Activated CD4-positive, alpha-beta T cell treated with anti-CD3 and anti-CD28 coated beads for 24 hours (primary cell): ENCODE measurements around the gene AZGP1.
"Not testable (repeated sequence)": the region's sequence is repeated elsewhere in the genome, so short reads cannot be mapped to it uniquely, and the experiment has no call there.

Source experiments
- DNase-seq, 2 donors: peaks; one replicate each; pipeline ENCODE4 v3.0.0-alpha.2; 2020; ENCODE audit warnings: low read depth in 2 of 2

Gene AZGP1

GRCh38 chr7:99952649-99953048 is 23.2 kb downstream of the AZGP1 start:
- not testable (repeated sequence) for DNase-seq

GRCh38 chr7:99950819-99951218 is 25.0 kb downstream of the AZGP1 start:
- DNase-seq = not testable (repeated sequence)

GRCh38 chr7:99949645-99950228 is 26.1 kb downstream of the AZGP1 start:
- no peak for DNase-seq

GRCh38 chr7:99947608-99948007 is 28.2 kb downstream of the AZGP1 start:
- no peak for DNase-seq

GRCh38 chr7:99944497-99945070 is 31.2 kb downstream of the AZGP1 start:
- DNase-seq = no peak

GRCh38 chr7:99943641-99944496 is 32.0 kb downstream of the AZGP1 start:
- no peak for DNase-seq

GRCh38 chr7:99938296-99938695 is 37.5 kb downstream of the AZGP1 start:
- no peak for DNase-seq

- DNase-seq = not testable (repeated sequence)
Observed at GRCh38 chr7:99935009-99935408, 40.8 kb downstream of the AZGP1 start.

- DNase-seq = no peak
Observed at GRCh38 chr7:99930376-99930775, 45.5 kb downstream of the AZGP1 start.

- DNase-seq = no peak
Observed at GRCh38 chr7:99929730-99930053, 46.1 kb downstream of the AZGP1 start.

- no peak for DNase-seq
Observed at GRCh38 chr7:99928994-99929729, 46.7 kb downstream of the AZGP1 start, which contains the start of gene GJC3. Gene GJC3 (minus strand): TSS chr7:99929620. CDS start chr7:99929620, 0 bp downstream.

GRCh38 chr7:99928188-99928587 is 47.6 kb downstream of the AZGP1 start:
- DNase-seq = no peak

GRCh38 chr7:99927536-99927935 is 48.3 kb downstream of the AZGP1 start:
- no peak for DNase-seq

- no peak for DNase-seq
Observed at GRCh38 chr7:99926321-99926720, 49.5 kb downstream of the AZGP1 start.

GRCh38 chr7:99923200-99923599 is 52.6 kb downstream of the AZGP1 start:
- DNase-seq = no peak

- no peak for DNase-seq
Observed at GRCh38 chr7:99920149-99920548, 55.7 kb downstream of the AZGP1 start.

- no peak for DNase-seq
Observed at GRCh38 chr7:99919814-99920112, 56.1 kb downstream of the AZGP1 start.

- DNase-seq = peak; percentile 82 to 86
Observed at GRCh38 chr7:99918959-99919813, 56.6 kb downstream of the AZGP1 start, which contains the start of gene TRIM4. Gene TRIM4 (minus strand): TSS chr7:99919530. CDS start chr7:99919401, 129 bp downstream.
